HepG2 (cell line): ENCODE results near the gene ARHGAP9. TPM values are rescaled to one million over a fixed set of nuclear protein-coding genes. Genes with fewer than 3 reads are reported as not detected.

ENCODE experiments used
- AGO2 ChIP-seq: fragments of 200-400 bp; formaldehyde crosslinking; optimal IDR thresholded peaks from 2 replicates; pipeline ENCODE3; 2017; ENCODE audit warnings: mild to moderate bottlenecking, low read depth, low read length, moderate library complexity
- ATAD3A ChIP-seq: sonication (generic); formaldehyde crosslinking; IDR thresholded peaks from 2 replicates; pipeline ENCODE4 v1.4.0; 2020; ENCODE audit warnings: missing genetic modification reagents
- DMAP1 ChIP-seq: IDR thresholded peaks from 2 replicates; pipeline ENCODE4 v1.6.1; 2016
- FOXM1 ChIP-seq: sonication (generic); formaldehyde crosslinking; IDR thresholded peaks from 2 replicates; pipeline ENCODE4 v1.5.0; 2020; ENCODE audit warnings: missing genetic modification reagents
- KDM1A ChIP-seq: IDR thresholded peaks from 2 replicates; pipeline ENCODE4 v1.6.1; 2016; ENCODE audit warnings: missing compliant biosample characterization
- KLF13 ChIP-seq: sonication (generic); formaldehyde crosslinking; IDR thresholded peaks from 2 replicates; pipeline ENCODE4 v1.4.0; 2020; ENCODE audit warnings: mild to moderate bottlenecking, missing genetic modification reagents
- NFKB2 ChIP-seq: sonication (generic); formaldehyde crosslinking; IDR thresholded peaks from 2 replicates; pipeline ENCODE4 v1.4.0; 2020; ENCODE audit warnings: missing genetic modification reagents, borderline replicate concordance
- PAXIP1 ChIP-seq: sonication (generic); formaldehyde crosslinking; conservative IDR thresholded peaks from 2 replicates; pipeline ENCODE4 v1.4.0; 2020; ENCODE audit warnings: mild to moderate bottlenecking, missing genetic modification reagents, moderate library complexity
- REPIN1 ChIP-seq: sonication (generic); formaldehyde crosslinking; IDR thresholded peaks from 2 replicates; pipeline ENCODE4 v1.8.0; 2022; ENCODE audit warnings: missing genetic modification reagents, low read depth, mild to moderate bottlenecking, borderline replicate concordance
- SIX4 ChIP-seq: sonication (generic); formaldehyde crosslinking; IDR thresholded peaks from 2 replicates; pipeline ENCODE4 v1.4.0; 2020; ENCODE audit warnings: missing genetic modification reagents
- SMARCE1 ChIP-seq: fragments of 450-650 bp; IDR thresholded peaks from 2 replicates; pipeline ENCODE4 v1.6.1; 2017; ENCODE audit warnings: borderline replicate concordance
- SNAI1 ChIP-seq: sonication (generic); formaldehyde crosslinking; IDR thresholded peaks from 2 replicates; pipeline ENCODE4 v1.5.0; 2020; ENCODE audit warnings: mild to moderate bottlenecking, missing genetic modification reagents, borderline replicate concordance
- SOX13 ChIP-seq, 3 experiments: fragments of 450-650 bp in 1 of 3; sonication (generic) in 1 of 3; formaldehyde crosslinking in 1 of 3; IDR thresholded peaks in 2 of 3; conservative IDR thresholded peaks in 1 of 3; 2 replicates each; pipeline versions ENCODE4 v1.5.0 to v1.6.1; 2016 to 2020; ENCODE audit warnings: antibody characterized with exemption in 1 of 3, mild to moderate bottlenecking in 1 of 3, missing compliant biosample characterization in 1 of 3, missing genetic modification reagents in 1 of 3, moderate library complexity in 1 of 3
- TFDP2 ChIP-seq: sonication (generic); formaldehyde crosslinking; IDR thresholded peaks from 2 replicates; pipeline ENCODE4 v1.4.0; 2020; ENCODE audit warnings: missing genetic modification reagents
- ZBTB1 ChIP-seq: sonication (generic); formaldehyde crosslinking; IDR thresholded peaks from 2 replicates; pipeline ENCODE4 v1.4.0; 2020; ENCODE audit warnings: missing genetic modification reagents, borderline replicate concordance
- ZNF564 ChIP-seq: sonication (generic); formaldehyde crosslinking; IDR thresholded peaks from 2 replicates; pipeline ENCODE4 v1.8.1; 2023; ENCODE audit warnings: mild to moderate bottlenecking, missing genetic modification reagents
- ZNF672 ChIP-seq: sonication (generic); formaldehyde crosslinking; IDR thresholded peaks from 2 replicates; pipeline ENCODE4 v1.8.1; 2022; ENCODE audit warnings: missing genetic modification reagents
- polyA plus RNA-seq, 8 experiments: library from polyadenylated mRNA; depleted of rRNA in 3 of 8; stranded (reverse) in 7 of 8; unstranded in 1 of 8; fragments of >200 nt; fragmentation: Illumina TruSeq in 4 of 8; extraction: Trizol in 4 of 8; gene quantifications; 2 replicates each; pipeline versions ENCODE4 v1.2.1 to v1.2.3, GENCODE V29; 2011 to 2016; ENCODE audit warnings: low read depth in 4 of 8, missing spikeins in 1 of 8, mixed read lengths in 1 of 8; ENCODE audit not compliant: insufficient read depth in 1 of 8
- total RNA-seq, 5 experiments: library from RNA; depleted of rRNA; stranded (reverse); fragments of >200 nt; fragmentation: Illumina TruSeq; extraction: Trizol; gene quantifications; 2 replicates each; pipeline ENCODE4 v1.2.3, GENCODE V29; 2016; ENCODE audit warnings: low read depth in 1 of 5
- TF ChIP-seq, protein P1 (sequence below): IDR thresholded peaks from 2 replicates; pipeline ENCODE4 v1.6.1; 2016; ENCODE audit warnings: missing compliant biosample characterization, missing genetic modification reagents, borderline replicate concordance
- TF ChIP-seq, protein P2 (sequence below): sonication (generic); formaldehyde crosslinking; IDR thresholded peaks from 2 replicates; pipeline ENCODE4 v1.9.0; 2021; ENCODE audit warnings: missing genetic modification reagents, borderline replicate concordance
- TF ChIP-seq, protein P3 (sequence below): IDR thresholded peaks from 2 replicates; pipeline ENCODE4 v1.6.1; 2016; ENCODE audit warnings: low read depth

ARHGAP9 gene
- total and polyA plus RNA-seq, 2 of the 13 experiments (the other 11 are each of a cell fraction or from before 2014, with no cell fraction given), result 0.18 to 1.2 TPM

DNA sequence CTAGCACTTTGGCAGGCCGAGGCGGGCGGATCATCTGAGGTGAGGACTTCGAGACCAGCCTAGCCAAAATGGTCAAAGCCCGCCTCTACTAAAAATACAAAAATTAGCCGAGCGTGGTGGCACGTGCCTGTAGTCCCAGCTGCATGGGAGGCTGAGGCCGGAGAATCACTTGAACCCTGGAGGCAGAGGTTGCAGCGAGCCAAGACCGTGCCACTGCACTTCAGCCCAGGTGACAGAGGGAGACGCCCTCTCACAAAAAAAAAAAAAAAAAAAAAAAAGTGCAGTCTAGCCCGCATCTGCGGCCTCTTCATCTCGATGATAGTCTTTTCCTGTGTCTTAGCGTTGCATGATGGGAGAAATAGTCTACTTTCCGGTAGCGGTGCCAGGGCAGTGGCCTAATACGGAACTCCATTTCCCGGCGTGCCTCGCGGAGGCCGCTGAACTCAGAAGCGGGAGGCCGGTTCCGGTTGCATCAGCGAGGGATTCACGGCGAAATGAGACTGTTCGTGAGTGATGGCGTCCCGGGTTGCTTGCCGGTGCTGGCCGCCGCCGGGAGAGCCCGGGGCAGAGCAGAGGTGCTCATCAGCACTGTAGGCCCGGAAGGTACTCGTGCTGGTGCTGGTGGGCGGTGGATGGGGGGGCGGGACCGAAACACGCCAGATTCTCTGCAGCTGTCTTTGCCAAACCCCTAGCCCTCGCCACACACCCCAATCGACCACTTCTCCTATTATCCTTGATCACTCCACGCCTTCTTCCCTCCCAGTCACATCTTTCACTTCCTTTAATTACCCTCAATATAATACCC is 8.1 kb upstream of the ARHGAP9 start, which contains the start of gene MARS1 (continued):
- TF ChIP-seq, protein P1, sequence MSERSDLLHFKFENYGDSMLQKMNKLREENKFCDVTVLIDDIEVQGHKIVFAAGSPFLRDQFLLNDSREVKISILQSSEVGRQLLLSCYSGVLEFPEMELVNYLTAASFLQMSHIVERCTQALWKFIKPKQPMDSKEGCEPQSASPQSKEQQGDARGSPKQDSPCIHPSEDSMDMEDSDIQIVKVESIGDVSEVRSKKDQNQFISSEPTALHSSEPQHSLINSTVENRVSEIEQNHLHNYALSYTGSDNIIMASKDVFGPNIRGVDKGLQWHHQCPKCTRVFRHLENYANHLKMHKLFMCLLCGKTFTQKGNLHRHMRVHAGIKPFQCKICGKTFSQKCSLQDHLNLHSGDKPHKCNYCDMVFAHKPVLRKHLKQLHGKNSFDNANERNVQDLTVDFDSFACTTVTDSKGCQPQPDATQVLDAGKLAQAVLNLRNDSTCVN (CRISPR knock-in tag), result no peak
- TF ChIP-seq, protein P2, sequence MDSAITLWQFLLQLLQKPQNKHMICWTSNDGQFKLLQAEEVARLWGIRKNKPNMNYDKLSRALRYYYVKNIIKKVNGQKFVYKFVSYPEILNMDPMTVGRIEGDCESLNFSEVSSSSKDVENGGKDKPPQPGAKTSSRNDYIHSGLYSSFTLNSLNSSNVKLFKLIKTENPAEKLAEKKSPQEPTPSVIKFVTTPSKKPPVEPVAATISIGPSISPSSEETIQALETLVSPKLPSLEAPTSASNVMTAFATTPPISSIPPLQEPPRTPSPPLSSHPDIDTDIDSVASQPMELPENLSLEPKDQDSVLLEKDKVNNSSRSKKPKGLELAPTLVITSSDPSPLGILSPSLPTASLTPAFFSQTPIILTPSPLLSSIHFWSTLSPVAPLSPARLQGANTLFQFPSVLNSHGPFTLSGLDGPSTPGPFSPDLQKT (CRISPR knock-in tag), result no peak
- TF ChIP-seq NFKB2 (CRISPR knock-in tag) (peak; percentile 64; the same call in 1 of the 2 replicates), SNAI1 (CRISPR knock-in tag) (no peak), ZNF564 (CRISPR knock-in tag) (no peak), ZNF672 (CRISPR knock-in tag) (no peak), SOX13 (IDR thresholded peaks at IDR 0.05) (no peak), SOX13 (CRISPR knock-in tag; conservative IDR thresholded peaks at IDR 0.05 in 1 of 2, IDR thresholded peaks at IDR 0.05 in 1 of 2) (no peak), KLF13 (no peak), SIX4 (no peak), KDM1A (CRISPR knock-in tag) (0 out of 2 replicates have a peak, but pooled peaks have one; percentile 39), REPIN1 (CRISPR knock-in tag) (peak; percentile 19; the same call in 1 of the 2 replicates), DMAP1 (CRISPR knock-in tag) (peak; percentile 94), ATAD3A (no peak), ZBTB1 (no peak), TFDP2 (CRISPR knock-in tag) (peak; percentile 30; the same call in 1 of the 2 replicates), SMARCE1 (no peak), PAXIP1 (CRISPR knock-in tag) (peak; percentile 30; the same call in 1 of the 2 replicates), FOXM1 (CRISPR knock-in tag) (no peak), AGO2 (no peak)
- TF ChIP-seq, protein P3, sequence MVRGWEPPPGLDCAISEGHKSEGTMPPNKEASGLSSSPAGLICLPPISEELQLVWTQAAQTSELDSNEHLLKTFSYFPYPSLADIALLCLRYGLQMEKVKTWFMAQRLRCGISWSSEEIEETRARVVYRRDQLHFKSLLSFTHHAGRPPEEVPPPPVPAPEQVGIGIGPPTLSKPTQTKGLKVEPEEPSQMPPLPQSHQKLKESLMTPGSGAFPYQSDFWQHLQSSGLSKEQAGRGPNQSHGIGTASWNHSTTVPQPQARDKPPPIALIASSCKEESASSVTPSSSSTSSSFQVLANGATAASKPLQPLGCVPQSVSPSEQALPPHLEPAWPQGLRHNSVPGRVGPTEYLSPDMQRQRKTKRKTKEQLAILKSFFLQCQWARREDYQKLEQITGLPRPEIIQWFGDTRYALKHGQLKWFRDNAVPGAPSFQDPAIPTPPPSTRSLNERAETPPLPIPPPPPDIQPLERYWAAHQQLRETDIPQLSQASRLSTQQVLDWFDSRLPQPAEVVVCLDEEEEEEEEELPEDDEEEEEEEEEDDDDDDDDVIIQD (CRISPR knock-in tag), result no peak
